HG02885 (cell line): Measurements from ENCODE around the gene TXNDC8.

Experiments
- ATAC-seq: cut with Tn5 transposase; IDR thresholded peaks from one replicate; pipeline ENCODE4 v1.9.1; 2021; ENCODE audit warnings: mild to moderate bottlenecking; ENCODE audit not compliant: unreplicated experiment, poor library complexity

Gene TXNDC8

GRCh38 chr9:110284211-110284844 is 53.3 kb downstream of the TXNDC8 start:
- no peak for ATAC-seq

GRCh38 chr9:110283751-110284150 is 53.9 kb downstream of the TXNDC8 start:
- no peak for ATAC-seq

GRCh38 chr9:110282739-110283081 is 55.0 kb downstream of the TXNDC8 start:
- no peak for ATAC-seq

GRCh38 chr9:110282018-110282738 is 55.5 kb downstream of the TXNDC8 start:
- no peak for ATAC-seq

- ATAC-seq, result no peak
These were observed 59.5 kb downstream of the TXNDC8 start for GRCh38 chr9:110278080-110278707.

- no peak for ATAC-seq
These were observed 60.9 kb downstream of the TXNDC8 start for GRCh38 chr9:110276781-110277180.

GRCh38 chr9:110270211-110270995 is 67.3 kb downstream of the TXNDC8 start:
- no peak for ATAC-seq

- no peak for ATAC-seq
These were observed 70.9 kb downstream of the TXNDC8 start for GRCh38 chr9:110266795-110267194.

GRCh38 chr9:110261632-110262031 is 76.0 kb downstream of the TXNDC8 start:
- no peak for ATAC-seq

GRCh38 chr9:110260911-110261310 is 76.8 kb downstream of the TXNDC8 start:
- no peak for ATAC-seq

GRCh38 chr9:110259566-110259965 is 78.1 kb downstream of the TXNDC8 start:
- ATAC-seq, result no peak

- no peak for ATAC-seq
These were observed 79.0 kb downstream of the TXNDC8 start for GRCh38 chr9:110258690-110259091.

- no peak for ATAC-seq
These were observed 79.7 kb downstream of the TXNDC8 start for GRCh38 chr9:110257956-110258355.

- ATAC-seq, result no peak
These were observed 80.4 kb downstream of the TXNDC8 start for GRCh38 chr9:110257097-110257841.

- peak; percentile 76 for ATAC-seq
These were observed 81.1 kb downstream of the TXNDC8 start, which contains the start of gene TXN for GRCh38 chr9:110256380-110257096. Gene TXN (minus strand): TSS chr9:110256507. CDS start chr9:110256435, 72 bp downstream.

- ATAC-seq, result peak; percentile 24
These were observed 81.9 kb downstream of the TXNDC8 start for GRCh38 chr9:110255463-110256379.

- ATAC-seq, result no peak
These were observed 82.6 kb downstream of the TXNDC8 start for GRCh38 chr9:110255034-110255462.

GRCh38 chr9:110254500-110254899 is 83.2 kb downstream of the TXNDC8 start:
- ATAC-seq, result no peak
